Ovary (tissue), 9 donors: Measurements from ENCODE around the gene ZNF652. TPM values are rescaled to one million over a fixed set of nuclear protein-coding genes. Genes with fewer than 3 reads are reported as not detected.

Experiments used
- DNase-seq, 5 donors: peaks; one replicate each; pipeline ENCODE4 v3.0.0-alpha.2; 2019 to 2020
- H3K27ac ChIP-seq, 2 donors: fragments of 200-600 bp; one replicate each; pipeline versions ENCODE4 v1.5.1 to v1.8.0; 2019 to 2022
- H3K27me3 ChIP-seq: fragments of 200-600 bp; one replicate; pipeline ENCODE4 v1.8.0; 2022
- H3K36me3 ChIP-seq: fragments of 200-600 bp; sonication (generic); one replicate; pipeline ENCODE4 v1.5.1; 2019
- H3K4me1 ChIP-seq: one replicate; pipeline ENCODE4 v1.8.1; 2013; ENCODE audit warnings: mild to moderate bottlenecking, moderate library complexity; ENCODE audit not compliant: insufficient read depth
- H3K4me3 ChIP-seq: fragments of 200-600 bp; sonication (generic); one replicate; pipeline ENCODE4 v1.5.1; 2017
- H3K9me3 ChIP-seq, 2 donors: fragments of 200-600 bp in 1 of 2; sonication (generic) in 1 of 2; one replicate each; pipeline versions ENCODE4 v1.5.1 to v1.8.1; 2013 to 2019; ENCODE audit warnings: mild to moderate bottlenecking in 1 of 2, moderate library complexity in 1 of 2
- CTCF ChIP-seq, 3 donors: fragments of 450-650 bp in 2 of 3; fragments of 200-600 bp in 1 of 3; IDR thresholded peaks; one replicate each; pipeline versions ENCODE4 v1.5.1 to v1.8.0; 2016 to 2022; ENCODE audit warnings: antibody characterized with exemption in 3 of 3, mild to moderate bottlenecking in 1 of 3
- EP300 ChIP-seq: sonication (generic); formaldehyde crosslinking; IDR thresholded peaks from one replicate; pipeline ENCODE4 v1.6.1; 2017; ENCODE audit warnings: antibody characterized with exemption
- POLR2A ChIP-seq: fragments of 450-650 bp; IDR thresholded peaks from one replicate; pipeline ENCODE4 v1.6.1; 2017; ENCODE audit warnings: antibody characterized with exemption, mild to moderate bottlenecking, moderate library complexity
- WGBS, 3 donors: extraction: QIAGEN DNeasy Blood & Tissue Kit in 1 of 3; methylation state at CpG; one replicate each; pipeline versions ENCODE4 v1.1.5 to v1.1.7; 2013 to 2017; 5-methylcytosine and 5-hydroxymethylcytosine counted together
- intact Hi-C, 4 donors: fragments of 100-400 bp; cut with DNase I; formaldehyde crosslinking; loops; one replicate each; pipeline versions ENCODE4 v1.11.0 to v1.15.1; 2022 to 2023
- polyA plus RNA-seq, 2 donors: library from polyadenylated mRNA; stranded (reverse); fragments of 200-250 nt in 1 of 2; fragments of 350-450 nt in 1 of 2; fragmentation: Illumina TruSeq in 1 of 2; extraction: RNeasy Lipid Tissue Mini Kit (QIAGEN cat#74804) in 1 of 2; gene quantifications; one replicate each; pipeline ENCODE4 v1.2.3, GENCODE V29; 2013 to 2014
- total RNA-seq, 7 donors: library from RNA; depleted of rRNA in 2 of 7; stranded (reverse); fragments of >200 nt in 2 of 7; fragmentation: NEBNext Ultra II Directional in 3 of 7; extraction: Animal tissue kit (Norgen Biotek cat#: 25700) in 3 of 7; gene quantifications; one replicate each; pipeline versions ENCODE4 v1.1.0 to v1.2.4, GENCODE V29; 2016 to 2023
- donor health status: DM: no; HTN: no; CAD: no; lungs with moderate emphysema.
- donor health status: DM: no; HTN: no; CAD: no.
- donor health status: Bipolar disorder and iron deficiency.
- donor health status: DM: yes; HTN: yes; CAD: no.
- donor health status: DM: no; HTN: no; CAD: no.
- donor health status: DM: yes; HTN: yes; CAD: no.

The ZNF652 gene
- total and polyA plus RNA-seq, 9 donors, result 17.1 to 60.9 (median 48.8) TPM

- Histone ChIP-seq H3K4me1 (no peaks in the 10 kb centered on the region), H3K27ac (no peak overlapping the region), H3K4me3 (no peak overlapping the region), H3K27me3 (no peaks in the 10 kb centered on the region), H3K9me3 (no peaks in the 10 kb centered on the region), H3K36me3 (no peaks in the 10 kb centered on the region)
- intact Hi-C loops, result no loop called here
- DNase-seq, result no peak
- TF ChIP-seq POLR2A, result no peak
- 88 to 93% (median 89%) methylated on average over 6 of the region's 6 CpGs for WGBS, 3 donors
These were observed 26.2 kb upstream of the ZNF652 start for GRCh38 chr17:49388290-49388640.

GRCh38 chr17:49387498-49388289, 25.6 kb upstream of the ZNF652 start:
- Histone ChIP-seq H3K27me3 (no peaks in the 10 kb centered on the region), H3K36me3 (no peaks in the 10 kb centered on the region), H3K27ac (no peak overlapping the region), H3K4me1 (no peaks in the 10 kb centered on the region), H3K9me3 (no peaks in the 10 kb centered on the region), H3K4me3 (no peak overlapping the region)
- no peak for DNase-seq
- TF ChIP-seq EP300 (no peak), POLR2A (no peak), CTCF (IDR thresholded peaks at IDR 0.05) (no peak)
- intact Hi-C loops, result no loop called here
- 81 to 87% (median 83%) methylated on average over 11 of the region's 11 CpGs for WGBS, 3 donors

- Histone ChIP-seq H3K4me1 (no peaks in the 10 kb centered on the region), H3K27me3 (no peaks in the 10 kb centered on the region)
These were observed 24.3 kb upstream of the ZNF652 start for GRCh38 chr17:49386373-49386772.

GRCh38 chr17:49384951-49385350, 22.9 kb upstream of the ZNF652 start:
- TF ChIP-seq EP300 (no peak), POLR2A (no peak), CTCF (IDR thresholded peaks at IDR 0.05) (no peak)
- Histone ChIP-seq H3K9me3 (no peaks in the 10 kb centered on the region), H3K4me1 (no peaks in the 10 kb centered on the region), H3K27me3 (no peaks in the 10 kb centered on the region), H3K4me3 (no peak overlapping the region), H3K27ac (no peak overlapping the region), H3K36me3 (no peaks in the 10 kb centered on the region)
- intact Hi-C loops, result no loop called here
- DNase-seq, result no peak
- 91 to 95% (median 92%) methylated on average over 4 of the region's 4 CpGs for WGBS, 3 donors

More at GRCh38 chr17:49386373-49386772, 24.3 kb upstream of the ZNF652 start:
- TF ChIP-seq POLR2A, result no peak
- no peak for TF ChIP-seq CTCF (IDR thresholded peaks at IDR 0.05)
- no peak for TF ChIP-seq EP300
- 89 to 92% (median 90%) methylated on average over 10 of the region's 10 CpGs for WGBS, 3 donors
- intact Hi-C loops, result no loop called here
- no peaks in the 10 kb centered on the region for H3K36me3 ChIP-seq
- H3K27ac ChIP-seq, result no peak overlapping the region
- no peak overlapping the region for H3K4me3 ChIP-seq
- no peaks in the 10 kb centered on the region for H3K9me3 ChIP-seq
- DNase-seq, result no peak

- intact Hi-C loops, result no loop called here
- no peak overlapping the region for H3K4me3 ChIP-seq
- no peak for DNase-seq
- H3K27me3 ChIP-seq, result no peaks in the 10 kb centered on the region
- no peak for TF ChIP-seq CTCF (IDR thresholded peaks at IDR 0.05)
- TF ChIP-seq POLR2A, result no peak
- no peak for TF ChIP-seq EP300
- H3K27ac ChIP-seq, result no peak overlapping the region
- H3K4me1 ChIP-seq, result no peaks in the 10 kb centered on the region
- H3K9me3 ChIP-seq, result no peaks in the 10 kb centered on the region
- WGBS, 3 donors, result 76 to 83% (median 82%) methylated on average over 10 of the region's 10 CpGs
- H3K36me3 ChIP-seq, result no peaks in the 10 kb centered on the region
These were observed 21.0 kb upstream of the ZNF652 start for GRCh38 chr17:49383060-49383459.
